Measurements from ENCODE around the gene TUBA4A. TPM values are rescaled to one million over a fixed set of nuclear protein-coding genes. Genes with fewer than 3 reads are reported as not detected.

TUBA4A gene
- total and polyA plus RNA-seq, 7 donors = 291 to 707 (median 556) TPM

DNA sequence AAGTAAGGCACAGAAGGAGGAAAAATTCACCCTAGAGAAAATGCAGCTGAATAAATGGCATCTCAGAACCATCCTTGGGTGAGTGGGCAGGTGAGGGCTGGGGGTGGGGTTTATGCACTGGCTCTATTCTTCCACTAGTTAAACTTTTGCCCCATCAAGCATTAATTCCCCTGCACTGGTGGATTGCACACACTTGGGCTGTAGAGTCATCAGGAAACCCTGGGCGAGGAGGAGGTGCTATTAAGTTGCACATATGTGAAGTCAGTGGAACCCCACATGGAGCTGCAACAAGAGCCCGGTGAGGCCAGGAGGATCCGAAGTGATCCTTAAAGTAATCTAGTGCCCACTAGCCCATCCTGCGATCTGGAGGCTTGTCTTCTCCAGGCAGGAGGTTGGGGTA is 18.6 kb upstream of the TUBA4A start:
- WGBS, 3 donors = 84 to 86% (median 85%) methylated on average over 4 of the region's 4 CpGs
- DNase-seq (no peak), ATAC-seq (no peak)
- intact Hi-C loops (cut with DNase I) = loop anchor here in 1 of 2 donors (2.0 kb wide), 1 partner anchor 18 kb away; no protein-coding TSS in a partner anchor
- H3K9me3 ChIP-seq = no peaks in the 10 kb centered on the region
- no peaks in the 10 kb centered on the region for H3K27me3 ChIP-seq (ENCODE audit: insufficient read depth in 3 of 3, low read length in 2 of 3)
- no peak overlapping the region for H3K4me3 ChIP-seq
- no peaks in the 10 kb centered on the region for H3K36me3 ChIP-seq (ENCODE audit: insufficient read depth in 1 of 2, low read depth in 1 of 2)
- peaks cover under 1% of the 10 kb centered on the region for H3K4me1 ChIP-seq
- TF ChIP-seq, protein P1, sequence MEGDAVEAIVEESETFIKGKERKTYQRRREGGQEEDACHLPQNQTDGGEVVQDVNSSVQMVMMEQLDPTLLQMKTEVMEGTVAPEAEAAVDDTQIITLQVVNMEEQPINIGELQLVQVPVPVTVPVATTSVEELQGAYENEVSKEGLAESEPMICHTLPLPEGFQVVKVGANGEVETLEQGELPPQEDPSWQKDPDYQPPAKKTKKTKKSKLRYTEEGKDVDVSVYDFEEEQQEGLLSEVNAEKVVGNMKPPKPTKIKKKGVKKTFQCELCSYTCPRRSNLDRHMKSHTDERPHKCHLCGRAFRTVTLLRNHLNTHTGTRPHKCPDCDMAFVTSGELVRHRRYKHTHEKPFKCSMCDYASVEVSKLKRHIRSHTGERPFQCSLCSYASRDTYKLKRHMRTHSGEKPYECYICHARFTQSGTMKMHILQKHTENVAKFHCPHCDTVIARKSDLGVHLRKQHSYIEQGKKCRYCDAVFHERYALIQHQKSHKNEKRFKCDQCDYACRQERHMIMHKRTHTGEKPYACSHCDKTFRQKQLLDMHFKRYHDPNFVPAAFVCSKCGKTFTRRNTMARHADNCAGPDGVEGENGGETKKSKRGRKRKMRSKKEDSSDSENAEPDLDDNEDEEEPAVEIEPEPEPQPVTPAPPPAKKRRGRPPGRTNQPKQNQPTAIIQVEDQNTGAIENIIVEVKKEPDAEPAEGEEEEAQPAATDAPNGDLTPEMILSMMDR (IDR thresholded peaks at IDR 0.05) = no peak
- no peak overlapping the region for H3K27ac ChIP-seq

GRCh38 chr2:219271021-219271420 is 17.3 kb upstream of the TUBA4A start:
- TF ChIP-seq, protein P1 (IDR thresholded peaks at IDR 0.05) = no peak
- Histone ChIP-seq H3K9me3 (no peaks in the 10 kb centered on the region), H3K4me1 (no peaks in the 10 kb centered on the region), H3K27ac (no peak overlapping the region), H3K4me3 (no peak overlapping the region), H3K36me3 (ENCODE audit: insufficient read depth in 1 of 2, low read depth in 1 of 2) (no peaks in the 10 kb centered on the region), H3K27me3 (ENCODE audit: insufficient read depth in 3 of 3, low read length in 2 of 3) (no peaks in the 10 kb centered on the region)
- intact Hi-C loops (cut with DNase I) = no loop called here
- WGBS, 3 donors = 65 to 79% (median 74%) methylated on average over 2 of the region's 2 CpGs
- ATAC-seq (no peak), DNase-seq (no peak)

GRCh38 chr2:219270055-219270372 is 16.3 kb upstream of the TUBA4A start:
- DNase-seq = no peak
- ATAC-seq = no peak
- TF ChIP-seq, protein P1 (IDR thresholded peaks at IDR 0.05) = no peak
- H3K9me3 ChIP-seq = no peaks in the 10 kb centered on the region
- no peak overlapping the region for H3K4me3 ChIP-seq
- H3K27me3 ChIP-seq (ENCODE audit: insufficient read depth in 3 of 3, low read length in 2 of 3) = no peaks in the 10 kb centered on the region
- no peaks in the 10 kb centered on the region for H3K36me3 ChIP-seq (ENCODE audit: insufficient read depth in 1 of 2, low read depth in 1 of 2)
- intact Hi-C loops (cut with DNase I) = no loop called here
- no peaks in the 10 kb centered on the region for H3K4me1 ChIP-seq
- no peak overlapping the region for H3K27ac ChIP-seq
- WGBS, 3 donors = 79 to 86% (median 84%) methylated on average over 5 of the region's 5 CpGs

GRCh38 chr2:219269362-219270054 is 15.8 kb upstream of the TUBA4A start:
- Histone ChIP-seq H3K4me3 (no peak overlapping the region), H3K4me1 (no peaks in the 10 kb centered on the region), H3K27me3 (ENCODE audit: insufficient read depth in 3 of 3, low read length in 2 of 3) (no peaks in the 10 kb centered on the region), H3K36me3 (ENCODE audit: insufficient read depth in 1 of 2, low read depth in 1 of 2) (no peaks in the 10 kb centered on the region), H3K9me3 (no peaks in the 10 kb centered on the region), H3K27ac (no peak overlapping the region)
- DNase-seq = no peak
- intact Hi-C loops (cut with DNase I) = no loop called here
- 52 to 60% (median 53%) methylated on average over 8 of the region's 8 CpGs for WGBS, 3 donors
- ATAC-seq = no peak
- TF ChIP-seq, protein P1 (IDR thresholded peaks at IDR 0.05) = no peak

DNA sequence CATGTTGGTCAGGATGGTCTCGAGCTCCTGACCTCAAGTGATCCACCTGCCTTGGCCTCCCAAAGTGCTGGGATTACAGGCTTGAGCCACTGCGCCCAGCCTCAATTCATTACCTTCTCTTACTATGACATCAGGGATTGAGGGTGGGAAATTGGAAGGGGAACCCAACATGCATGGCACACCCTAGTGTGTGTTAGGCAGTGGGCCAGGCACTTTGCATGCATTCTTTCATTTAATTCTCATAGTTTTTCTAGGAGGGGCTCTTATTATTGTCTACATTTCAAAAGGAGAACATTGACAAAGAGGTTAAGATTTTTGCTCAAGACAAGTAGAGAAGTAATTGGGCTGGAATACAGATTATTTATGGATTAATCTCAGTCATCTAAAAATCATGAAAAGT is 14.6 kb upstream of the TUBA4A start:
- H3K4me3 ChIP-seq = no peak overlapping the region
- DNase-seq (no peak), ATAC-seq (no peak)
- H3K27me3 ChIP-seq (ENCODE audit: insufficient read depth in 3 of 3, low read length in 2 of 3) = no peaks in the 10 kb centered on the region
- no peaks in the 10 kb centered on the region for H3K36me3 ChIP-seq (ENCODE audit: insufficient read depth in 1 of 2, low read depth in 1 of 2)
- H3K9me3 ChIP-seq = no peaks in the 10 kb centered on the region
- intact Hi-C loops (cut with DNase I) = no loop called here
- TF ChIP-seq, protein P1 (IDR thresholded peaks at IDR 0.05) = no peak
- H3K27ac ChIP-seq = no peak overlapping the region
- H3K4me1 ChIP-seq = no peaks in the 10 kb centered on the region
- WGBS, 3 donors = 73 to 80% (median 75%) methylated on average over 2 of the region's 2 CpGs
